Gastrocnemius medialis (tissue), 4 donors: Measurements from ENCODE around the gene DIAPH1.

ENCODE experiments used
- CTCF ChIP-seq, 5 experiments: fragments of 450-650 bp in 3 of 5; fragments of 200-600 bp in 2 of 5; sonication (generic) in 2 of 5; IDR thresholded peaks in 4 of 5; conservative IDR thresholded peaks in 1 of 5; 1 replicate in 4 of 5; 2 replicates in 1 of 5; pipeline ENCODE4 v1.5.1; 2016 to 2019; ENCODE audit warnings: antibody characterized with exemption in 5 of 5, mild to moderate bottlenecking in 3 of 5, moderate library complexity in 3 of 5
- POLR2A ChIP-seq, 2 donors: fragments of 450-650 bp; IDR thresholded peaks; one replicate each; pipeline ENCODE4 v1.6.1; 2017; ENCODE audit warnings: antibody characterized with exemption in 2 of 2, mild to moderate bottlenecking in 2 of 2, moderate library complexity in 2 of 2

GRCh38 chr5:141476132-141476911 is 142.5 kb downstream of the DIAPH1 start:
- TF ChIP-seq CTCF (IDR thresholded peaks at IDR 0.05 in 4 of 5, conservative IDR thresholded peaks at IDR 0.05 in 1 of 5) (no peak), POLR2A (IDR thresholded peaks at IDR 0.05) (peak in 1 of 2 donors; percentile 24)
